Measurements from ENCODE around the gene MAP4K2.

- TF ChIP-seq, protein P1, sequence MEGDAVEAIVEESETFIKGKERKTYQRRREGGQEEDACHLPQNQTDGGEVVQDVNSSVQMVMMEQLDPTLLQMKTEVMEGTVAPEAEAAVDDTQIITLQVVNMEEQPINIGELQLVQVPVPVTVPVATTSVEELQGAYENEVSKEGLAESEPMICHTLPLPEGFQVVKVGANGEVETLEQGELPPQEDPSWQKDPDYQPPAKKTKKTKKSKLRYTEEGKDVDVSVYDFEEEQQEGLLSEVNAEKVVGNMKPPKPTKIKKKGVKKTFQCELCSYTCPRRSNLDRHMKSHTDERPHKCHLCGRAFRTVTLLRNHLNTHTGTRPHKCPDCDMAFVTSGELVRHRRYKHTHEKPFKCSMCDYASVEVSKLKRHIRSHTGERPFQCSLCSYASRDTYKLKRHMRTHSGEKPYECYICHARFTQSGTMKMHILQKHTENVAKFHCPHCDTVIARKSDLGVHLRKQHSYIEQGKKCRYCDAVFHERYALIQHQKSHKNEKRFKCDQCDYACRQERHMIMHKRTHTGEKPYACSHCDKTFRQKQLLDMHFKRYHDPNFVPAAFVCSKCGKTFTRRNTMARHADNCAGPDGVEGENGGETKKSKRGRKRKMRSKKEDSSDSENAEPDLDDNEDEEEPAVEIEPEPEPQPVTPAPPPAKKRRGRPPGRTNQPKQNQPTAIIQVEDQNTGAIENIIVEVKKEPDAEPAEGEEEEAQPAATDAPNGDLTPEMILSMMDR (conservative IDR thresholded peaks at IDR 0.05; ENCODE audit: low read depth, low read length): no peak
- TF ChIP-seq EZH2 (IDR thresholded peaks at IDR 0.05; ENCODE audit: borderline replicate concordance, low read depth, low read length, poor library complexity, severe bottlenecking): no peak
Observed at GRCh38 chr11:64817476-64817875, 14.5 kb upstream of the MAP4K2 start.
